ENCODE data around the gene DHCR7.

DHCR7 gene

DNA sequence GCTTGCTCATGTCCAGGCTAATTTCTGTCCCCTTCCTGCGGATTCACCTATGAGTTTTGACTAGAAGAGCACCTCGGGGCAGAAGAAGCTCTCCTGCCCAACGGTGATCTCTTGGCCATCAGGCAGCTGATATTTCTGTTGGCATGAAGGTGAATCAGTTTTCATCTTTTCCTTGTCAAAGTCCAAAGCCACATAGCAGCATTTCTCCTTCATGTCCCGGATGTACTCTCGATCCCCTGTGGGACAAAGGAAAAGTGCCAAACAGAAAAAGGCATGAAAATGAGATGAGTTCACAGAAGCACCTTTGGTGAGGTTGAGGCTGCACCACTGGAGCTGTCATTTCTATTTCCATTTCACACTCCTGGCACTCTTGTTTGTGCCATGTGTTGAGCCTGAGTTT is 56.8 kb downstream of the DHCR7 start:
- TF ChIP-seq, protein P1, sequence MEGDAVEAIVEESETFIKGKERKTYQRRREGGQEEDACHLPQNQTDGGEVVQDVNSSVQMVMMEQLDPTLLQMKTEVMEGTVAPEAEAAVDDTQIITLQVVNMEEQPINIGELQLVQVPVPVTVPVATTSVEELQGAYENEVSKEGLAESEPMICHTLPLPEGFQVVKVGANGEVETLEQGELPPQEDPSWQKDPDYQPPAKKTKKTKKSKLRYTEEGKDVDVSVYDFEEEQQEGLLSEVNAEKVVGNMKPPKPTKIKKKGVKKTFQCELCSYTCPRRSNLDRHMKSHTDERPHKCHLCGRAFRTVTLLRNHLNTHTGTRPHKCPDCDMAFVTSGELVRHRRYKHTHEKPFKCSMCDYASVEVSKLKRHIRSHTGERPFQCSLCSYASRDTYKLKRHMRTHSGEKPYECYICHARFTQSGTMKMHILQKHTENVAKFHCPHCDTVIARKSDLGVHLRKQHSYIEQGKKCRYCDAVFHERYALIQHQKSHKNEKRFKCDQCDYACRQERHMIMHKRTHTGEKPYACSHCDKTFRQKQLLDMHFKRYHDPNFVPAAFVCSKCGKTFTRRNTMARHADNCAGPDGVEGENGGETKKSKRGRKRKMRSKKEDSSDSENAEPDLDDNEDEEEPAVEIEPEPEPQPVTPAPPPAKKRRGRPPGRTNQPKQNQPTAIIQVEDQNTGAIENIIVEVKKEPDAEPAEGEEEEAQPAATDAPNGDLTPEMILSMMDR (IDR thresholded peaks at IDR 0.05; ENCODE audit: borderline replicate concordance, control extremely low read depth, extremely low read depth, insufficient read depth, missing control alignments): no peak
- DNase-seq (ENCODE audit: low spot score): no peak
- in situ Hi-C loops (cut with MboI; ENCODE audit: low sequenced_read_pairs, unreplicated experiment): no loop called here

DNA sequence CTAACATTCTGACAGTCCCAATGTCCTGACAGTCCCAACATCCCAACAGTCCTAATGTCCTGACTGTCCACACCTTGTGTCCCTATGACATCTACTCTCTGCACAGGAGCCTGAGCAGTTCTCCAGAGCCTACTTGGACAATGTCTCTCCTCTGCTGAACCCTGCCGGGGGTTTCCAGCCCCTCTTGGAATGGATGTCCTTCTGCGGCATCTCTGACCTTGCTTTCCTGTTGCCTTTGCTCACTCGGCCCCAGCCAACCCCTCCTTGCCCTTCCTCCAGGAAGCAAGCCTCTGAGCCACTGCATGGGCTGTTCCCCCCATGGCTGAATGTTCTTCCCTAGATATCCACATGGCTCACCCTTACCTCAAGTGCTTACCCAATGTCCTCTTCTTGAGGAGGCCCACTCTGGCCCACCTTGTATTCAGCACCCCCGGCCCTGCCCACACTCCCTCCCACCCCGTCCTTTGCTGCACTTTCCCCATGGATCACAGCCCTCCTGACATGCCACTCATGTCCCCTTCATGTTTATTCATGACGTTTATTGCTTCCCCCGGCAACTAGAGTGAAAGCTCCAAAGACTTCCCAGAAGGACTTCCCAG is 59.5 kb downstream of the DHCR7 start:
- TF ChIP-seq, protein P1 (IDR thresholded peaks at IDR 0.05; ENCODE audit: borderline replicate concordance, control extremely low read depth, extremely low read depth, insufficient read depth, missing control alignments): no peak
- in situ Hi-C loops (cut with MboI; ENCODE audit: low sequenced_read_pairs, unreplicated experiment): no loop called here

DNA sequence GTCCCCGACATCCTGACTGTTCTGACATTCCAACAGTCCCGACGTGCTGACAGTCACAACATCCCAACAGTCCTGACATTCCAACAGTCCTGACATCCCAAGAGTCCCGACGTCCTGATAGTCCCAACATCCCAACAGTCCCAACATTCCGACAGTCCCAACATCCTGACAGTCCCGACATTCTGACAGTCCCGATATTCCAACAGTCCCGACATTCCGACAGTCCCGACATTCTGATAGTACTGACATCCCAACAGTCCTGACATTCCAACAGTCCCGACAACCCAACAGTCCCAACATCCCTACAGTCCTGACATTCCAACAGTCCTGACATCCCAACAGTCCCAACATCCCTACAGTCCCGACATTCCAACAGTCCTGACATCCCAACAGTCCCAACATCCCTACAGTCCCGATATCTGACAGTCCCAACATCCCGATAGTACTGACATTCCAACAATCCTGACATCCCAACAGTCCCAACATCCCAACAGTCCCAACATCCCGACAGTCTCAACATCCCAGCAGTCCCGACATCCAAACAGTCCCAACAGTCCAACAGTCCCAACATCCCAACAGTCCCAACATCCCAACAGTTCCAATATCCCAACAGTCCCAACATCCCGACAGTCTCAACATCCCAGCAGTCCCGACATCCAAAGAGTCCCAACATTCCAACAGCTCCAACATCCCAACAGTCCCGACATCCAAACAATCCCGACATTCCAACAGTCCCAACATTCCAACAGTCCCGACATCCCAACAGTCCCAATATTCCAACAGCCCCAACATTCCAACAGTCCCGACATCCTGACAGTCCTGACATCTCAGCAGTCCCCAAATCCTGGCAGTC is 60.2 kb downstream of the DHCR7 start:
- TF ChIP-seq, protein P1 (IDR thresholded peaks at IDR 0.05; ENCODE audit: borderline replicate concordance, control extremely low read depth, extremely low read depth, insufficient read depth, missing control alignments): no peak
- in situ Hi-C loops (cut with MboI; ENCODE audit: low sequenced_read_pairs, unreplicated experiment): no loop called here
- DNase-seq (ENCODE audit: low spot score): no peak

More for the DNA sequence above, 59.5 kb downstream of the DHCR7 start:
- DNase-seq (ENCODE audit: low spot score): no peak

DNA sequence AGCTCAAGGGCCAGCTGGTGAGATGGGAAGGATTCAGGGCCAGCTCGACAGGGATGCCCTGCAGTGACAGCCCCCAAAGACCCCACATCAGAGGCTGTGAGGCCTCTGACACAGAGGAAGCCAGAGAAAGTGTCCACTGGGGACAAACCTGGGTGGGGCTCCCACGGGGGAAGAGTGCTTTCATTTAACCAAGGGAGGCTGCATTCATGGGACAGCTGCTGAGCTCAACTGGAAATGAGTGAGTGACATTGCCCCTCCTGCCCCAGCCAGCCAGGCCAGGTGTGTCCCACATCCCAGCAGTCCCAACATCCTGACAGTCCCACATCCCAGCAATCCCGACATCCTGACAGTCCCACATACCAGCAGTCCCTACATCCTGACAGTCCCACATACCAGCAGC is 61.0 kb downstream of the DHCR7 start:
- DNase-seq (ENCODE audit: low spot score): no peak
- in situ Hi-C loops (cut with MboI; ENCODE audit: low sequenced_read_pairs, unreplicated experiment): no loop called here
- TF ChIP-seq, protein P1 (IDR thresholded peaks at IDR 0.05; ENCODE audit: borderline replicate concordance, control extremely low read depth, extremely low read depth, insufficient read depth, missing control alignments): no peak

DNA sequence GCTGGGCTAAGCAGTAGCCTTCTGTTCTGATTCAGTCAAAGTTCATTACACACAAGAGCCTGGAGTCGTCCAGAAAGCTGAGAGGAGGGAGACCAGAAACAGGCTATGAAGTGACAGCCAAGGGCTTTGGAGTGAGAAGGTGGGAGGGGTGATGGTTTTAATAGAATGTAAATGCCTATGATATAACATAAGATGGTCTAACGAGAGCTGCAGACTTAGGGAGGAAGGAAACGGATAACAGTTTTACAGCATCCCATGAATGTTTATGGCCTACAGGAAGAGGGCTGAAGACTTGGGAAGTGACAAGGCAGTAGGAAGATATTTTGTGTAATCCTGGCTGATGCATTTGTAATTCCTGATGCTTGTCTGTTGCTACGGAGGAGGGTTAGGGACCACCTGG is 62.0 kb downstream of the DHCR7 start:
- in situ Hi-C loops (cut with MboI; ENCODE audit: low sequenced_read_pairs, unreplicated experiment): no loop called here
- DNase-seq (ENCODE audit: low spot score): no peak
- TF ChIP-seq, protein P1 (IDR thresholded peaks at IDR 0.05; ENCODE audit: borderline replicate concordance, control extremely low read depth, extremely low read depth, insufficient read depth, missing control alignments): no peak

DNA sequence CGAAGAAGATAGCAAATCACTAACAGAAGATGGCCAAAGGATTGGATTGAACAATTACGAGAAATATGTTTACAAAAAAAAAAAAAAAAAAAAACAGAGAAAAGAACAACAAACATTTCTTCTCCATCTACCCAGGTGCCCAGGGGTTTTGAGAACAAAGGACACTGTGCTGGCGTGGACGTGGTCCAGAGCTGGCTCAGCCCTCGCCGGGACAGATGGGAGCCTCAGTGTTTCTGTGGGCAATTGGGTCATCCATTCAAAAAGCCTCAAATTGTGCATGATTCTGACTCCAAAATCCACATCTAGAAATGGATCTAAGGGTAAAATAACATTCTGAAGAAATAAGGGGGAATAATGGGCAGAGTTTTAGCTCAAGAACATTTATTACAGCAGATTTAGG is 63.1 kb downstream of the DHCR7 start:
- TF ChIP-seq, protein P1 (IDR thresholded peaks at IDR 0.05; ENCODE audit: borderline replicate concordance, control extremely low read depth, extremely low read depth, insufficient read depth, missing control alignments): no peak
- in situ Hi-C loops (cut with MboI; ENCODE audit: low sequenced_read_pairs, unreplicated experiment): no loop called here
- DNase-seq (ENCODE audit: low spot score): no peak
